ENCODE results near the gene PHGDH. TPM values are rescaled to one million over a fixed set of nuclear protein-coding genes. Genes with fewer than 3 reads are reported as not detected.

The PHGDH gene
- total RNA-seq (2022; extraction: Qiagen RNA extraction) = 70.7 to 91.3 TPM (median 78.5 TPM) in 5 replicates

DNA sequence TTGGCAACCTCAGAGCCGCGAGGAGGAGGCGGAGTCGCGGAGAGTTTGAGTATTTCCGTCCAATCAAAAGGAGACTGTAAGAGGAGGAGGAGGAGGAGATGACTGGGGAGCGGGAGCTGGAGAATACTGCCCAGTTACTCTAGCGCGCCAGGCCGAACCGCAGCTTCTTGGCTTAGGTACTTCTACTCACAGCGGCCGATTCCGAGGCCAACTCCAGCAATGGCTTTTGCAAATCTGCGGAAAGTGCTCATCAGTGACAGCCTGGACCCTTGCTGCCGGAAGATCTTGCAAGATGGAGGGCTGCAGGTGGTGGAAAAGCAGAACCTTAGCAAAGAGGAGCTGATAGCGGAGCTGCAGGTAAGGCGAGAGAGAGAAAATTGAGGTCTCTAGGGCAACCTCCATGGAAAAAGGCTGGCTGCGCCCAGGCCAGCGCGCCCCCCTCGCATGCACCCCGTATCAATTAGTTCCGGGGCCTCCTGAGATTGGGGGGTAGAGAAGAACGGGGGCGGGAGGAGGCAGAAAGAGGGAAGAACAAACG lies at the start of gene PHGDH:
TSS of gene PHGDH (plus strand) at position 131 of the 538 bp plus-strand sequence. CDS start at position 220, 89 bp downstream.

DNA sequence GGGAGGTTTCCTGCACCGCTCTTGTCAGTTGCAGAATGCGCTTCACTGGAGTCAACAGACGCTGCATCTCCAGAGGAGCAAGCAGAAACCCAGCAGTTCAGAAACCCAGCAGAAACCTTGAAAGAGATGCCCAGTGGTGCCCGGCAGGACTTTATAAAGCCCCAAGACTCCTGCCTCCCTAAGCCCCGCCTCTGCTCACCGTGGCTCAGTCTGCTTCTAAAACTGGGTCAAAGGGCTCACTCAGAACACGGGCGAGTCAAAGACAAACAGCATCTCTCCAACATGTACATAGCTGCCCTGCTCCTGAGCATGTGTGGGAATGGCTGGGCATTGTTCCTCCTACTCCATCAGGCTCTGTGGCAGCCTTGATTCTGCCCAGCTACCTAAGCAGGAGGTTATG lies 57.0 kb downstream of the PHGDH start, which contains the start of gene HMGCS2:
TSS of gene HMGCS2 (minus strand) at position 128 of the 400 bp plus-strand sequence. CDS start at position 67, 61 bp downstream.

Other genes with a start within 250 kb of the PHGDH start
- gene HSD3B1, start 204.7 kb upstream of the PHGDH start, total RNA-seq (2022; extraction: Qiagen RNA extraction) = 0.11 TPM in 1 of 5 replicates, not detected in the others
- 1.4 to 2.0 TPM (median 1.8 TPM) in 5 replicates for gene ZNF697, start 63.7 kb upstream of the PHGDH start, total RNA-seq (2022; extraction: Qiagen RNA extraction)
- not detected in 5 replicates for gene HMGCS2, start 57.0 kb downstream of the PHGDH start, total RNA-seq (2022; extraction: Qiagen RNA extraction)
- gene REG4, start 99.5 kb downstream of the PHGDH start, total RNA-seq (2022; extraction: Qiagen RNA extraction) = not detected in 5 replicates
- gene ADAM30, start 184.6 kb downstream of the PHGDH start, total RNA-seq (2022; extraction: Qiagen RNA extraction) = not detected in 5 replicates